Uterus (tissue), 2 donors: ENCODE measurements around the gene INO80E.

Experiments used
- CTCF ChIP-seq, 4 experiments: fragments of 200-600 bp in 2 of 4; fragments of 450-650 bp in 2 of 4; sonication (generic) in 2 of 4; IDR thresholded peaks; one replicate each; pipeline ENCODE4 v1.5.1; 2016 to 2019; ENCODE audit warnings: antibody characterized with exemption in 4 of 4, mild to moderate bottlenecking in 2 of 4, moderate library complexity in 1 of 4
- POLR2A ChIP-seq, 2 donors: fragments of 450-650 bp; IDR thresholded peaks; one replicate each; pipeline ENCODE4 v1.6.1; 2016; ENCODE audit warnings: antibody characterized with exemption in 2 of 2, mild to moderate bottlenecking in 1 of 2, moderate library complexity in 1 of 2

GRCh38 chr16:30009990-30010843 lies 14.2 kb downstream of the INO80E start:
- TF ChIP-seq CTCF (IDR thresholded peaks at IDR 0.05) (no peak), POLR2A (IDR thresholded peaks at IDR 0.05) (no peak)
